ENCODE results near the gene SPAG17.

Gene SPAG17

DNA sequence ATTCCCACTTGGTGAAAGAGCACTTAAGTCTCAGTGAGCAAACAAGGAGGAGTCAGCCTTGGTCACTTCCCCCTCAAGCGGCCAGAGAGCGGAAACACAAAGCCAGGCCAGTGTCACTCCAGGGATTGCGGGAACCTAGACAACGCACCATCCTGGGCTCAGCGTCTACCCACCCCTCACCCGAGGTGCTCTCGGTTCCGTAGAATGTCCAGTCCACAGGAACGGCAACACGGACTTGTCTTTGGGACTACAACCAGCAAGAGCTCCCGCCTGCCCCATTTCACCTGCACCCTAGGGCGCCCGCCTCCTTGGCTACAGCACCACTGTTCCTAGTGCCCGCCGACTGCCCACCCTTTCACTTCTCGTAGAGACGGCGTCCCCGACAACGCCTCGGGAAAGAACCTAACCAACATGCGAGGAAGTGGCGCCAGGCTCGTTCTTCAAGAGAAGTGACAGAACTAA is 256.1 kb downstream of the SPAG17 start:
- peak overlapping the region; percentile 63; the same call in 1 of the 2 replicates for H3K27ac ChIP-seq (ENCODE audit: extremely low read depth, low read depth, low read length)

DNA sequence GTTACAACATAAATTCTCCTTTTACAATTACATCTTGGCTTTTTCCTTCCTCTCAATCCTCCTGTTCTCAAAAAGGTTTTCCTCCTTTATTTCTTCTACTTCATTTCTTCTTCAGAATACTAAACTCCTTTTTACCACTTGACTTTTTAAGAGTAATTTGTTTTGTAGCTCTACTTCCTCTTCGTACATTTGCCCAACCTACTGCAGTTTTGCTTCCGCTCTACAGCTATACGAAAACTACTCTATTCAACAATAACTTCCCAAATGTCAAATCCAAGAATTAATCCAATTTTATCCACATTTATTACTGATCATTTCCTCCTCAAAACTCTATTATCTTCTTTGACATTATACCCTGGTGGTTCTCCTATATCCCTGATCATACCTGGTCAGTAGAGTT is 259.0 kb downstream of the SPAG17 start:
- Histone ChIP-seq H3K4me3 (ENCODE audit: low read depth, low read length) (no peak overlapping the region), H3K9me3 (ENCODE audit: control insufficient read depth, insufficient read depth, low read depth, low read length) (no peaks in the 10 kb centered on the region), H3K36me3 (ENCODE audit: control insufficient read depth in 2 of 2, insufficient read depth in 1 of 2, low read length in 2 of 2) (peaks cover 0 to 3% of the 10 kb centered on the region in 2 experiments; a peak in 1 of 3 replicates), H3K27ac (ENCODE audit: extremely low read depth, low read depth, low read length) (no peak overlapping the region), H3K4me1 (ENCODE audit: control insufficient read depth, insufficient read depth, low read length) (peaks cover 2% of the 10 kb centered on the region; the same call in 1 of the 2 replicates)
- ChIA-PET POLR2A (no interaction called here), CTCF (interaction anchor here (0.6 to 1.2 kb wide), 3 partner anchors 9 to 168 kb away, joined by 3 to 4 read pairs (median 4); no protein-coding TSS in a partner anchor)
- TF ChIP-seq ZNF610 (tag by site-specific recombination; IDR thresholded peaks at IDR 0.05; ENCODE audit: borderline replicate concordance) (no peak), ZBTB17 (tag by site-specific recombination; IDR thresholded peaks at IDR 0.05) (no peak), ZNF514 (tag by site-specific recombination; IDR thresholded peaks at IDR 0.05) (no peak), ZNF837 (tag by site-specific recombination; IDR thresholded peaks at IDR 0.05) (no peak), ZNF48 (tag by site-specific recombination; IDR thresholded peaks at IDR 0.05) (no peak), ZNF174 (tag by site-specific recombination; IDR thresholded peaks at IDR 0.05) (no peak), ZNF433 (tag by site-specific recombination; IDR thresholded peaks at IDR 0.05; ENCODE audit: low read depth) (no peak), YY1 (tag by site-specific recombination; IDR thresholded peaks at IDR 0.05) (no peak), ZNF830 (tag by site-specific recombination; IDR thresholded peaks at IDR 0.05; ENCODE audit: low read depth) (no peak), FEZF1 (tag by site-specific recombination; IDR thresholded peaks at IDR 0.05) (no peak), ZNF404 (tag by site-specific recombination; IDR thresholded peaks at IDR 0.05) (no peak)
- TF ChIP-seq, protein P1, sequence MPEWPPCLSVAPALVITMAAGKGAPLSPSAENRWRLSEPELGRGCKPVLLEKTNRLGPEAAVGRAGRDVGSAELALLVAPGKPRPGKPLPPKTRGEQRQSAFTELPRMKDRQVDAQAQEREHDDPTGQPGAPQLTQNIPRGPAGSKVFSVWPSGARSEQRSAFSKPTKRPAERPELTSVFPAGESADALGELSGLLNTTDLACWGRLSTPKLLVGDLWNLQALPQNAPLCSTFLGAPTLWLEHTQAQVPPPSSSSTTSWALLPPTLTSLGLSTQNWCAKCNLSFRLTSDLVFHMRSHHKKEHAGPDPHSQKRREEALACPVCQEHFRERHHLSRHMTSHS (tag by site-specific recombination; IDR thresholded peaks at IDR 0.05): no peak
- TF ChIP-seq, protein P2, sequence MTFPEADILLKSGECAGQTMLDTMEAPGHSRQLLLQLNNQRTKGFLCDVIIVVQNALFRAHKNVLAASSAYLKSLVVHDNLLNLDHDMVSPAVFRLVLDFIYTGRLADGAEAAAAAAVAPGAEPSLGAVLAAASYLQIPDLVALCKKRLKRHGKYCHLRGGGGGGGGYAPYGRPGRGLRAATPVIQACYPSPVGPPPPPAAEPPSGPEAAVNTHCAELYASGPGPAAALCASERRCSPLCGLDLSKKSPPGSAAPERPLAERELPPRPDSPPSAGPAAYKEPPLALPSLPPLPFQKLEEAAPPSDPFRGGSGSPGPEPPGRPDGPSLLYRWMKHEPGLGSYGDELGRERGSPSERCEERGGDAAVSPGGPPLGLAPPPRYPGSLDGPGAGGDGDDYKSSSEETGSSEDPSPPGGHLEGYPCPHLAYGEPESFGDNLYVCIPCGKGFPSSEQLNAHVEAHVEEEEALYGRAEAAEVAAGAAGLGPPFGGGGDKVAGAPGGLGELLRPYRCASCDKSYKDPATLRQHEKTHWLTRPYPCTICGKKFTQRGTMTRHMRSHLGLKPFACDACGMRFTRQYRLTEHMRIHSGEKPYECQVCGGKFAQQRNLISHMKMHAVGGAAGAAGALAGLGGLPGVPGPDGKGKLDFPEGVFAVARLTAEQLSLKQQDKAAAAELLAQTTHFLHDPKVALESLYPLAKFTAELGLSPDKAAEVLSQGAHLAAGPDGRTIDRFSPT (tag by site-specific recombination; IDR thresholded peaks at IDR 0.05): no peak

More for the DNA sequence above, 256.1 kb downstream of the SPAG17 start:
- TF ChIP-seq, protein P3, sequence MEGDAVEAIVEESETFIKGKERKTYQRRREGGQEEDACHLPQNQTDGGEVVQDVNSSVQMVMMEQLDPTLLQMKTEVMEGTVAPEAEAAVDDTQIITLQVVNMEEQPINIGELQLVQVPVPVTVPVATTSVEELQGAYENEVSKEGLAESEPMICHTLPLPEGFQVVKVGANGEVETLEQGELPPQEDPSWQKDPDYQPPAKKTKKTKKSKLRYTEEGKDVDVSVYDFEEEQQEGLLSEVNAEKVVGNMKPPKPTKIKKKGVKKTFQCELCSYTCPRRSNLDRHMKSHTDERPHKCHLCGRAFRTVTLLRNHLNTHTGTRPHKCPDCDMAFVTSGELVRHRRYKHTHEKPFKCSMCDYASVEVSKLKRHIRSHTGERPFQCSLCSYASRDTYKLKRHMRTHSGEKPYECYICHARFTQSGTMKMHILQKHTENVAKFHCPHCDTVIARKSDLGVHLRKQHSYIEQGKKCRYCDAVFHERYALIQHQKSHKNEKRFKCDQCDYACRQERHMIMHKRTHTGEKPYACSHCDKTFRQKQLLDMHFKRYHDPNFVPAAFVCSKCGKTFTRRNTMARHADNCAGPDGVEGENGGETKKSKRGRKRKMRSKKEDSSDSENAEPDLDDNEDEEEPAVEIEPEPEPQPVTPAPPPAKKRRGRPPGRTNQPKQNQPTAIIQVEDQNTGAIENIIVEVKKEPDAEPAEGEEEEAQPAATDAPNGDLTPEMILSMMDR (tag by site-specific recombination; IDR thresholded peaks at IDR 0.05): peak; percentile 54; the same call in 1 of the 2 replicates
- TF ChIP-seq, protein P2 (tag by site-specific recombination; IDR thresholded peaks at IDR 0.05): no peak
- TF ChIP-seq ZNF16 (tag by site-specific recombination; IDR thresholded peaks at IDR 0.05; ENCODE audit: low read depth) (0 out of 2 replicates have a peak, but pooled peaks have one; percentile 29), ZNF133 (tag by site-specific recombination; IDR thresholded peaks at IDR 0.05) (0 out of 2 replicates have a peak, but pooled peaks have one; percentile 11), ZNF423 (tag by site-specific recombination; IDR thresholded peaks at IDR 0.05) (peak; percentile 94), HOXC10 (CRISPR knock-in tag; IDR thresholded peaks at IDR 0.05) (0 out of 2 replicates have a peak, but pooled peaks have one; percentile 37), ZNF600 (tag by site-specific recombination; IDR thresholded peaks at IDR 0.05) (0 out of 2 replicates have a peak, but pooled peaks have one; percentile 10), ZBTB8A (tag by site-specific recombination; IDR thresholded peaks at IDR 0.05) (no peak), ZNF2 (tag by site-specific recombination; IDR thresholded peaks at IDR 0.05) (0 out of 2 replicates have a peak, but pooled peaks have one; percentile 9), PRDM1 (tag by site-specific recombination; IDR thresholded peaks at IDR 0.05) (peak; percentile 33), ZBTB48 (tag by site-specific recombination; IDR thresholded peaks at IDR 0.05) (peak; percentile 52; the same call in 1 of the 2 replicates), ZNF19 (tag by site-specific recombination; IDR thresholded peaks at IDR 0.05; ENCODE audit: low read depth) (no peak), ZFP37 (tag by site-specific recombination; IDR thresholded peaks at IDR 0.05) (0 out of 2 replicates have a peak, but pooled peaks have one; percentile 40)
- TF ChIP-seq, protein P4, sequence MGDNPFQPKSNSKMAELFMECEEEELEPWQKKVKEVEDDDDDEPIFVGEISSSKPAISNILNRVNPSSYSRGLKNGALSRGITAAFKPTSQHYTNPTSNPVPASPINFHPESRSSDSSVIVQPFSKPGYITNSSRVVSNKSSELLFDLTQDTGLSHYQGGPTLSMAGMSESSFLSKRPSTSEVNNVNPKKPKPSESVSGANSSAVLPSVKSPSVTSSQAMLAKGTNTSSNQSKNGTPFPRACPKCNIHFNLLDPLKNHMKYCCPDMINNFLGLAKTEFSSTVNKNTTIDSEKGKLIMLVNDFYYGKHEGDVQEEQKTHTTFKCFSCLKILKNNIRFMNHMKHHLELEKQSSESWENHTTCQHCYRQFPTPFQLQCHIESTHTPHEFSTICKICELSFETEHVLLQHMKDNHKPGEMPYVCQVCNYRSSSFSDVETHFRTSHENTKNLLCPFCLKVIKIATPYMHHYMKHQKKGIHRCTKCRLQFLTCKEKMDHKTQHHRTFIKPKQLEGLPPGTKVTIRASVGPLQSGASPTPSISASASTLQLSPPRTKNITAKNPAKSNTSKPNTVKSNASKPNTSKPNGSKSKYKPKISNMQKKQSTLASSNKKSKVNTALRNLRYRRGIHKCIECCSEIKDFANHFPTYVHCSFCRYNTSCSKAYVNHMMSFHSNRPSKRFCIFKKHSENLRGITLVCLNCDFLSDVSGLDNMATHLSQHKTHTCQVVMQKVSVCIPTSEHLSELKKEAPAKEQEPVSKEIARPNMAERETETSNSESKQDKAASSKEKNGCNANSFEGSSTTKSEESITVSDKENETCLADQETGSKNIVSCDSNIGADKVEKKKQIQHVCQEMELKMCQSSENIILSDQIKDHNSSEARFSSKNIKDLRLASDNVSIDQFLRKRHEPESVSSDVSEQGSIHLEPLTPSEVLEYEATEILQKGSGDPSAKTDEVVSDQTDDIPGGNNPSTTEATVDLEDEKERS (tag by site-specific recombination; IDR thresholded peaks at IDR 0.05): no peak
- POLR2A ChIA-PET: interaction anchor here (0.6 to 1.4 kb wide), 6 partner anchors 11 to 68 kb away, joined by 3 to 4 read pairs (median 3); no protein-coding TSS in a partner anchor
- CTCF ChIA-PET: interaction anchor here (0.6 to 2.5 kb wide), 6 partner anchors 9 to 554 kb away, joined by 3 to 15 read pairs (median 5); no protein-coding TSS in a partner anchor
- H3K36me3 ChIP-seq (ENCODE audit: control insufficient read depth in 2 of 2, insufficient read depth in 1 of 2, low read length in 2 of 2): peaks cover 1 to 20% of the 10 kb centered on the region in 2 experiments; a peak in 1 of 3 replicates
- peak overlapping the region; percentile 92 for H3K4me3 ChIP-seq (ENCODE audit: low read depth, low read length)
- H3K4me1 ChIP-seq (ENCODE audit: control insufficient read depth, insufficient read depth, low read length): peaks cover 7% of the 10 kb centered on the region; the same call in 1 of the 2 replicates
- H3K9me3 ChIP-seq (ENCODE audit: control insufficient read depth, insufficient read depth, low read depth, low read length): no peaks in the 10 kb centered on the region
